ENCODE measurements around the gene RBM6.

The RBM6 gene

GRCh38 chr3:49939858-49940666 is at the start of gene RBM6:
RBM6 (plus strand) TSS chr3:49940150; CDS start chr3:49962642, 22,492 bp downstream.
- 0 out of 2 replicates have a peak, but pooled peaks cover 2% of the 10 kb centered on the region for H3K4me1 ChIP-seq (ENCODE audit: insufficient read depth, low read length)
- H3K27me3 ChIP-seq (ENCODE audit: insufficient read depth, low read length), result no peaks in the 10 kb centered on the region
- H3K36me3 ChIP-seq (ENCODE audit: insufficient read depth, low read depth, low read length), result no peaks in the 10 kb centered on the region
- peak within 1 kb of the TSS; percentile 90 for H3K9ac ChIP-seq (ENCODE audit: low read depth, low read length)
- H3K4me3 ChIP-seq (ENCODE audit: low read length), result peak within 1 kb of the TSS; percentile 92
- peak within 1 kb of the TSS; percentile 48 for H3K27ac ChIP-seq (ENCODE audit: low read length)
- H3K9me3 ChIP-seq (ENCODE audit: insufficient read depth, low read depth, low read length), result no peaks in the 10 kb centered on the region

GRCh38 chr3:49895791-49896190 is 44.2 kb upstream of the RBM6 start:
- Histone ChIP-seq H3K9ac (ENCODE audit: low read depth, low read length) (no peak overlapping the region), H3K9me3 (ENCODE audit: insufficient read depth, low read depth, low read length) (no peaks in the 10 kb centered on the region), H3K4me3 (ENCODE audit: low read length) (no peak overlapping the region), H3K36me3 (ENCODE audit: insufficient read depth, low read depth, low read length) (no peaks in the 10 kb centered on the region), H3K27me3 (ENCODE audit: insufficient read depth, low read length) (no peaks in the 10 kb centered on the region), H3K27ac (ENCODE audit: low read length) (no peak overlapping the region), H3K4me1 (ENCODE audit: insufficient read depth, low read length) (no peaks in the 10 kb centered on the region)

- H3K9ac ChIP-seq (ENCODE audit: low read depth, low read length), result no peak overlapping the region
- no peaks in the 10 kb centered on the region for H3K9me3 ChIP-seq (ENCODE audit: insufficient read depth, low read depth, low read length)
- H3K27me3 ChIP-seq (ENCODE audit: insufficient read depth, low read length), result no peaks in the 10 kb centered on the region
- H3K4me1 ChIP-seq (ENCODE audit: insufficient read depth, low read length), result no peaks in the 10 kb centered on the region
- no peak overlapping the region for H3K4me3 ChIP-seq (ENCODE audit: low read length)
- H3K36me3 ChIP-seq (ENCODE audit: insufficient read depth, low read depth, low read length), result no peaks in the 10 kb centered on the region
- H3K27ac ChIP-seq (ENCODE audit: low read length), result no peak overlapping the region
Measured at GRCh38 chr3:49896345-49896744, 43.6 kb upstream of the RBM6 start.

GRCh38 chr3:49898991-49899390 is 41.0 kb upstream of the RBM6 start:
- H3K9ac ChIP-seq (ENCODE audit: low read depth, low read length), result no peak overlapping the region

GRCh38 chr3:49899815-49900214 is 40.1 kb upstream of the RBM6 start:
- Histone ChIP-seq H3K4me1 (ENCODE audit: insufficient read depth, low read length) (no peaks in the 10 kb centered on the region; the same call in 1 of the 2 replicates), H3K27me3 (ENCODE audit: insufficient read depth, low read length) (peaks cover 9% of the 10 kb centered on the region; the same call in 1 of the 2 replicates), H3K9me3 (ENCODE audit: insufficient read depth, low read depth, low read length) (no peaks in the 10 kb centered on the region), H3K27ac (ENCODE audit: low read length) (no peak overlapping the region), H3K4me3 (ENCODE audit: low read length) (no peak overlapping the region), H3K9ac (ENCODE audit: low read depth, low read length) (no peak overlapping the region), H3K36me3 (ENCODE audit: insufficient read depth, low read depth, low read length) (no peaks in the 10 kb centered on the region)

More at GRCh38 chr3:49898991-49899390, 41.0 kb upstream of the RBM6 start:
- no peaks in the 10 kb centered on the region for H3K9me3 ChIP-seq (ENCODE audit: insufficient read depth, low read depth, low read length)
- H3K4me3 ChIP-seq (ENCODE audit: low read length), result no peak overlapping the region
- H3K27ac ChIP-seq (ENCODE audit: low read length), result no peak overlapping the region
- H3K27me3 ChIP-seq (ENCODE audit: insufficient read depth, low read length), result peaks cover 9% of the 10 kb centered on the region; the same call in 1 of the 2 replicates
- H3K4me1 ChIP-seq (ENCODE audit: insufficient read depth, low read length), result no peaks in the 10 kb centered on the region; the same call in 1 of the 2 replicates
- no peaks in the 10 kb centered on the region for H3K36me3 ChIP-seq (ENCODE audit: insufficient read depth, low read depth, low read length)

- Histone ChIP-seq H3K36me3 (ENCODE audit: insufficient read depth, low read depth, low read length) (no peaks in the 10 kb centered on the region), H3K9ac (ENCODE audit: low read depth, low read length) (no peak overlapping the region), H3K9me3 (ENCODE audit: insufficient read depth, low read depth, low read length) (no peaks in the 10 kb centered on the region), H3K4me1 (ENCODE audit: insufficient read depth, low read length) (no peaks in the 10 kb centered on the region; the same call in 1 of the 2 replicates), H3K27ac (ENCODE audit: low read length) (no peak overlapping the region), H3K4me3 (ENCODE audit: low read length) (no peak overlapping the region), H3K27me3 (ENCODE audit: insufficient read depth, low read length) (peaks cover 9% of the 10 kb centered on the region; the same call in 1 of the 2 replicates)
Measured at GRCh38 chr3:49900491-49901153, 39.3 kb upstream of the RBM6 start.

- peaks cover 6% of the 10 kb centered on the region; the same call in 1 of the 2 replicates for H3K4me1 ChIP-seq (ENCODE audit: insufficient read depth, low read length)
- H3K9me3 ChIP-seq (ENCODE audit: insufficient read depth, low read depth, low read length), result no peaks in the 10 kb centered on the region
- H3K27me3 ChIP-seq (ENCODE audit: insufficient read depth, low read length), result peaks cover 9% of the 10 kb centered on the region; the same call in 1 of the 2 replicates
- H3K4me3 ChIP-seq (ENCODE audit: low read length), result no peak overlapping the region
- no peak overlapping the region for H3K27ac ChIP-seq (ENCODE audit: low read length)
- no peak overlapping the region for H3K9ac ChIP-seq (ENCODE audit: low read depth, low read length)
- no peaks in the 10 kb centered on the region for H3K36me3 ChIP-seq (ENCODE audit: insufficient read depth, low read depth, low read length)
Measured at GRCh38 chr3:49901366-49902339, 38.3 kb upstream of the RBM6 start.

- H3K9ac ChIP-seq (ENCODE audit: low read depth, low read length), result no peak overlapping the region
- H3K9me3 ChIP-seq (ENCODE audit: insufficient read depth, low read depth, low read length), result no peaks in the 10 kb centered on the region
- no peak overlapping the region for H3K27ac ChIP-seq (ENCODE audit: low read length)
- no peaks in the 10 kb centered on the region for H3K36me3 ChIP-seq (ENCODE audit: insufficient read depth, low read depth, low read length)
- peaks cover 7% of the 10 kb centered on the region; the same call in 1 of the 2 replicates for H3K4me1 ChIP-seq (ENCODE audit: insufficient read depth, low read length)
- H3K27me3 ChIP-seq (ENCODE audit: insufficient read depth, low read length), result peaks cover 9% of the 10 kb centered on the region; the same call in 1 of the 2 replicates
- H3K4me3 ChIP-seq (ENCODE audit: low read length), result no peak overlapping the region
Measured at GRCh38 chr3:49902511-49903345, 37.2 kb upstream of the RBM6 start.

GRCh38 chr3:49903451-49904424 is 36.2 kb upstream of the RBM6 start, which contains the start of gene MST1R:
MST1R (minus strand) TSS chr3:49903873; CDS start chr3:49903609, 264 bp downstream.
- peak within 1 kb of the TSS; percentile 36 for H3K4me3 ChIP-seq (ENCODE audit: low read length)
- no peak within 1 kb of the TSS for H3K27ac ChIP-seq (ENCODE audit: low read length)
- H3K9me3 ChIP-seq (ENCODE audit: insufficient read depth, low read depth, low read length), result no peaks in the 10 kb centered on the region
- no peaks in the 10 kb centered on the region for H3K36me3 ChIP-seq (ENCODE audit: insufficient read depth, low read depth, low read length)
- H3K27me3 ChIP-seq (ENCODE audit: insufficient read depth, low read length), result peaks cover 9% of the 10 kb centered on the region; the same call in 1 of the 2 replicates
- peaks cover 7% of the 10 kb centered on the region; the same call in 1 of the 2 replicates for H3K4me1 ChIP-seq (ENCODE audit: insufficient read depth, low read length)
- H3K9ac ChIP-seq (ENCODE audit: low read depth, low read length), result peak within 1 kb of the TSS; percentile 66; the same call in 1 of the 2 replicates

Measured in iPS-20b (cell line).